Activated naive CD4-positive, alpha-beta T cell (primary cell): ENCODE measurements around the gene SRSF9.
A peak's percentile ranks its signal among the peaks of the same experiment; 100 is the strongest.
"Not testable (repeated sequence)": the region's sequence is repeated elsewhere in the genome, so short reads cannot be mapped to it uniquely, and the experiment has no call there.

Source experiments
- DNase-seq, 4 experiments: peaks; one replicate each; lab custom pipeline; 2025; lab: John Stamatoyannopoulos, UW

SRSF9 gene

DNA sequence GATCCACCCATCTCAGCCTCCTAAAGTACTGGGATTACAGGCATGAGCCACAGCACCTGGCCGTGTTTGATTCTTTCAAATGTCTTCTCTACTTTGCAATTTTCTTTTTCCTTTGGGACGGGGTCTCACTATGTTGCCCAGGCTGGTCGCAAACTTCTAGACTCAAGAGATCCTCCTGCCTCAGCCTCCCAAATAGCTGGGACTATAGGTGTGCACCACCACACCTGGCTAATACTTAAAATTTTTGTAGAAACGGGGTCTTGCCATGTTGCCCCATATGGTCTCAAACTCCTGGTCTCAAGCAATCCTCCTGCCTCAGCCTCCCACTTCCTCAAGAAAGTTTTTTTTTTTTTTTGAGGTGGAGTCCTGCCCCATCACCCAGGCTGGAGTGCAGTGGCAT is 21.6 kb downstream of the SRSF9 start:
- no peak for DNase-seq

DNA sequence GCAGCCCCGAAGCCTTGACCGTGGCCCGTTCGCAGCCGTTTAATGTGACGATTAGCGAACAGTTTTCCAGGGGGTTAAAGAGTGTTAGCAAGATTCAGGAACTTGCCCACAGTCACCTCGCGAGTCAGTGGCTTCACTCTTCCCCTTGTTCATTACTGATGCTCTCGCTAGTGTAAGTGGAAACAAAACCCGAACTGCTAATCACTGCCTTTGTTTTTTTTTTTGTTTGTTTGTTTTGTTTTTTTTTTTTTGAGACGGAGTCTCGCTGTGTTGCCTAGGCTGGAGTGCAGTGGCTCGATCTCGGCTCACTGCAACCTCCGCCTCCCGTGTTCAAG is 22.7 kb downstream of the SRSF9 start:
- DNase-seq, result not testable (repeated sequence)

DNA sequence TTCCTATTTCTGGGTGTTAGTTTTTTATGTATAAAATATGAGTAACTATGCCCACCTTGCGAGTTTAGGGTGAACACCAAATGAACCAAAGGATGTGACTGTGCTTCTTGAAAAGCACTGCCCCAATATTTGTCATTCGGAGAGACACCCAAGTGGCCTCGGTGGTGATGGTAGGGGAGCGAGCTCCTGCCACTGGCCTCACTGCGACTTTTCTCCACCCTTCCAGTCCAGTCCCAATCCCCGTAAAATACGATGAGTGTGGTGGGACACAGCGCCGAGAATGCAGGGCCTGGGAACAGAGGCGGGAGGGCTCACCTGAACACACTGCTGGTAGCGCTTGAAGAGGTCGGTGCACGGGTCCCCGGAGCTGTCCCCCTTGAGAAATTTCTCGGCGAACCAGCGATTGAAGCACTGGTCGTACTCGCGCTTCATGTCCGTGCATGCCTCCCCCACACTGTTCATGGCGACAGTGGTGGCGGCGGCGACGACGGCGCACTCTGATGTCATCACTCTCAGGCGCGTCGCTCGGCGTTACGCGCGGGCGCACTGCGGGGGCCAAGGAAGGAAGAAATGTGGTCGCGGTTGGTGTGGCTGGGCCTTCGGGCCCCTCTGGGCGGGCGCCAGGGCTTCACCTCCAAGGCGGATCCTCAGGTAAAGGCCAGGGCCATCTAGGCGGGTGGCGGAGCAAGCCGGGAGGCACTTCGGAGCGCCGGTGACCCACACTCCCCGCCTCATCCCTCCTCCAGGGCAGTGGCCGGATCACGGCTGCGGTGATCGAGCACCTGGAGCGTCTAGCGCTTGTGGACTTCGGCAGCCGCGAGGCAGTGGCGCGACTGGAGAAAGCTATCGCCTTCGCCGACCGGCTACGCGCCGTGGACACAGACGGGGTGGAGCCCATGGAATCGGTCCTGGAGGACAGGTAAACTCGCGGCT is 23.4 kb downstream of the SRSF9 start, which contains the start of the genes GATC and TRIAP1:
GATC (plus strand) TSS at position 534 of the 933 bp plus-strand sequence; CDS start at position 571, 37 bp downstream.
TRIAP1 (minus strand) TSS at position 474 of the 933 bp plus-strand sequence; CDS start at position 462, 12 bp downstream.
- peak; percentile 68 to 77 (median 72) for DNase-seq

DNA sequence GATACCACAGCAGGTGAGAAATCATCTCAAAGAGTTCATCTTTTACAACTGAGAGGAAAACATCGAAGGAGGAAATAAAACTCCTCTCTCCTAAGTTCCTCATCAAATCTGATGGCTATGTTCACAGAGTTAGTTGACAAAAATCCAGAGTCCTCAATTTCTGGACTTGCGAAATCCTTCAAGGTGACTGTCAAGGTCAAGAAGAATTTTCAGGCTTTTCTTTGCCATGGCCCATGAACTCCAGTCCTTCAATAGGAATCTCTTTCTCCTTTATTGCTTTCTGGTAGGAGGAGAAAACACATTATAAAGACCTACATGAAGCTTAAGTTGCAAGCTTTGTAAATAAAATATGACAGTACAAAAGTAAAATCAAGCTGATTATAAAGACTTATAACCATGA is 24.9 kb downstream of the SRSF9 start:
- no peak for DNase-seq

DNA sequence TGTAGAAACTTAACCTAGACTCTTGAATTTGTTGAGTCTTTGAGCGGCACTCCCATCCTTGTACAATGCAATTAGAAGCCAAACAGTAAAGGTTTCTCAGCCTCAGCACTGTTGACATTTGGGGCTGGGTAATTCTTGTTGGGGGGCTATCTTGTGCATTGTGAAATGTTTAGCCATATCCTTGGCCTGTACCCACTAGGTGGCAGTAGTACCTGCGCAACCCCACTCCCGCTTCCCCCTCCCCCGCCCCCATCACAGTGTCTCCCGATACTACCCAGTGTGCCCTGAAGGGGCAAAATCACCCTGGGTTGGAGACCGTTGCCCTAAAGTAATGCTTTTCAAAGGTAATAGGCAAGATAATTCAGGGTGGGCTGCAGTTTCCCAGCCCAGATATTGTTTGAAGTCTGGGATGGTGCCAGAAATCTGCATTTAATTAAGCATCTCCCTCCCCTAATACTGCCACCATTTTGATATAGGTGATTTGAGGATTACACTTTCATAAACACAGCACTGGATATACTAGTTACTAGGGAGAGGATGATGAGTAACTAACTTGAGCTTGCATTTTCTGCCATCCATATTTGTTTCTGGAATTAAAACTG is 29.8 kb downstream of the SRSF9 start:
- DNase-seq, result peak; percentile 34 to 68 (median 50)

DNA sequence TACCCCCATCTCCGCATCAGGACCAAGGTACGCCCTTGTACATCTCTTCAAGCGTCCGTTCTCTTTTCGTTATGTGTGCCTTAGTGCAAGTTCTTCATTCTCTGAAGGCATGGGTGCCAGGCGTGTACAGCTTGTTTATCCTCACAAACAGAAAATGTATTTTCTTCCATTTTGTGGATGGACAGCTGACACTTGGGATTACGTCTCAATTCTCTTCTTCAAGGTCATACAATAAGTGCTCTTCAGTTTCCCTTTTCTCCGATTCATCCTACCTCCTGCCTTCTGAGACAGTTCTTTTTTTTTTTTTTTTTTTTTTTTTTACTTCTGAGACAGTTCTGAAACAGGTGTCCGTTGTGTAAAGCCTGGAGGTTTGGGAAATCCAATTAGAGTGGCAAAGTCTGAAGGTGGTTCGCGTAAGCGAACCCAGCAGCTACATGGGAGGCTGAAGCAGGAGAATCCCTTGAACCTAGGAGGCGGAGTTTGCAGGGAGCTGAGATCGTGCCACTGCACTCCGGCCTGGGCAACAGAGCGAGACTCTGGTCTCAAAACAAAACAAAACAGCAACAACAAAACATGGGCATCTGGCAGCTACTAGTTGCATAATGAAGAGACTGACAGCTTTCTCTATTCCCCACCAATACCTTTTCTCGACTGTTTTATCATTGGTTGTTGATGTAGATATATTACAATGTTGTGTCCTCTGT is 30.9 kb downstream of the SRSF9 start:
- DNase-seq, result no peak

DNA sequence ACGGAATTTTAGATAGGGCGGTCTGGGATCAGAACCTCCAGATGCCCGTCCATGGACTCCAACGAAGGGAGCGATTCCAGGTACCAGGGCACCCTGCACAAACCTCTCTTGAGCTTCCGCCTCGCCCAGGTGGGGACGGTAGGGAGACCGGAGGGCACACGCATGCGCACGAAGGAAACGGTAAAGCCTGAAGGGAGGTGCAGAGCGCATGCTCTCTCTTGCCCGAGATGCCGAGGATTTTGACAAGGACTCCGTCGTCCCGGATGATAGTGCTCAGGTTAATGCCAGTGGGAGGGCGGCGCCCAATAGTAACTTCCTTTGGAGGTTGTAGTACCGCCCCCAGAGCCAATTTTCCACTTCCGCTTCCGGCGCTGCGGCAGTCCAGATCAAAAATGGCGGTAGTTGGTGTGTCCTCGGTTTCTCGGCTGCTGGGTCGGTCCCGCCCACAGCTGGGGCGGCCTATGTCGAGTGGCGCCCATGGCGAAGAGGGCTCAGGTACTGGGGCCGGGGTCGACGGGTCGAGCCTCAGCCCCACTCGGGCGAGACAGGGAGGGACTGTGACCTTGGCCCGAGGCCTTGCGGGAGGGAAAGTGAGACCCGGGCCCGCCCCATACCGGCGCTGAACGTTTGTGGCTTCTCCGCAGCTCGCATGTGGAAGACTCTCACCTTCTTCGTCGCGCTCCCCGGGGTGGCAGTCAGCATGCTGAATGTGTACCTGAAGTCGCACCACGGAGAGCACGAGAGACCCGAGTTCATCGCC is 31.6 kb downstream of the SRSF9 start, which contains the start of gene COX6A1:
COX6A1 (plus strand) TSS at position 379 of the 760 bp plus-strand sequence; CDS start at position 393, 14 bp downstream.
- peak; percentile 83 to 93 (median 88) for DNase-seq

DNA sequence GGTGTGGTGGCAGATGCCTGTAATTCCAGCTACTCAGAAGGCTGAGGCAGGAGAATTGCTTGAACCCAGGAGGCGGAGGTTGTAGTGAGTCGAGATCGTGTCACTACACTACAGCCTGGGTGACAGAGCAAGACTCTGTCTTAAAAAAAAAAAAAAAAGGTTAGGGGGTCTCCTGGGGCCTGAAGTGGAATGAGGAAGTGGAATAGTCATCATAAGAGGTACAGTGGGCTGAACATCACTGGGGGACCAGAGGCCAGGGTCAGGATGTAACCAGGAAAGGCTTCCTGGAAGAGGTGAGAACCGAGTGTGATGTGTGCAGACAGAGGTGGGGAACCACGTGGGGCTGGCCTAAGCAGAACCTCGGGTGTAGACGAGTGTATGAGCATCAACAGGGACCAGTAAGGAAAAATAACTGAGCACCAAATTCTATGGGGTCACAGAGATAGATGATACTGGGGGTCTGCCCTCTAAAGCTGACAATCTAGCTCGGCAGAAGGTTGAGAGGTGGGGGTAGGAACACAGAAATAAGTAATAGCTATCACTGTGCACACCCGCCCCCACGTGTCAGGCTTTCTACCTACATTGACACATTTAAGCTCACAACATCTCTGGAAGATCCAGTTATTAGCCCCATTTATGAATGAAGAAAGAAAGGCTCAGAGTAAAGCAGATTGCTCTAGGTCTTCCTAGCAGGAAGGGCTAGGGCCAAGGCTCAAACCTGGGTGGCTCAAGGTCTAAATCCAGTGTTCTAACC is 36.6 kb downstream of the SRSF9 start:
- no peak for DNase-seq

DNA sequence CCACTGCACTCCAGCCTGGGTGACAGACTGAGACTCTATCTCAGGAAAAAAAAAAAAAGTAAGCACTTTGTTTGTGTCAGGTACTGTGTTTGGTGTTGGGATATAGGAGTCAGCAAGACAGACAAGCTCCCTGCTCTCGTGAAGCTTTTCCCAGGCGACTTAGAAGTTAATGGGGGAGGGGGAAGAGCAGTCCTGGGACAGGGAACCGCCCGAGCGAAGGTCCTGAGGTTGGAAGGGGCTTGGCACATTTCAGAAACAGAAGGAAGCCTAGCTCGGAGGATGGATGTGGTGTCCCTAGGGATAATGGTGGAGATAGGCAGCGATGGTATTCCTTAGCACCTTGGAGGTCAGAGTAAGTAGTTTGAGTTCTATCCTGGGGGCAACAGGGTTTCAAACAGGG is 40.2 kb downstream of the SRSF9 start:
- no peak for DNase-seq

DNA sequence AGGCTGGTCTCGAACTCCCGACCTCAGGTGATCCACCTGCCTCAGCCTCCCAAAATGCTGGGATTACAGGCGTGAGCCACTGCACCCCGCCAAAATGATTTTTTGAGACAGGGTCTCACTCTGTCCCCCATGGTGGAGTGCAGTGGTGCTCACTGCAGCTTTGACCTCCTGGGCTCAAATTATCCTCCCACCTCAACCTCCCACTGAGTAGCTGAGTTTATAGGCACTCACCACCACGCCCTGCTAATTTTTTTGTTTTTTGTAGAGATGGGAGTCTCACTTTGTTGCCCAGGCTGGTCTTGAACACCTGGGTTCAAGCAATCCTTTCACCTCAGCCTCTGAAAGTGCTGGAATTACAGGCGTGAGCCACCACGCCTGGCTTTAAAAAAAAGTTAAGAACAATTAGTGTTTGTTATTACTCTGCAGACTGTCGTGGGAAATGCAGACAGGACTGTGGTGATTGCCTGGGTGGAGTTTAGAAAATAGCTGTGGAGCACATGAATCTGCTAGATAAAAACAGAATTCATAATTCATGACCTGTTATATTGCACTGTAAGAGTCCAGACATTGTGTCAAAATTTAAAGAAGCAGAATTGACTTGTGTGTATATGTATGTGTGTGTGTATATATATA is 40.8 kb downstream of the SRSF9 start:
- no peak for DNase-seq

DNA sequence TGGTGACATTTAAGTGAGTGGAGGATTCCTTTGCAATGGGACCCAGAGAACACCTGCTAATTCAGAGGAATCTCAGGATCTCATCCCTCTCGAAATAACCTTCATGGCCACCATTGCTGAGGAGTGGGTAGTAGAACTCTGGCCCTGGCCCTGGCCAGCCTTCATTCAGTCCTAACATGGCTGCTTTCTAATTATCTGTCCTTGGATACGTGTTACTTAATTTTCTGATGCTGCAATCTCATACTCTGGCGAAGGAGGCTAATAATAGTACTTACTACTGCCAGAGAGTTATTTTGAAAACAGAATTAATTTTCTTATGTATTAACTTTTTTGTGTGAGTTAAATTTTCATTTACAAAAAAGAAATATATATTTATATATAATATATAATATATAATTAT is 43.8 kb downstream of the SRSF9 start:
- no peak for DNase-seq

DNA sequence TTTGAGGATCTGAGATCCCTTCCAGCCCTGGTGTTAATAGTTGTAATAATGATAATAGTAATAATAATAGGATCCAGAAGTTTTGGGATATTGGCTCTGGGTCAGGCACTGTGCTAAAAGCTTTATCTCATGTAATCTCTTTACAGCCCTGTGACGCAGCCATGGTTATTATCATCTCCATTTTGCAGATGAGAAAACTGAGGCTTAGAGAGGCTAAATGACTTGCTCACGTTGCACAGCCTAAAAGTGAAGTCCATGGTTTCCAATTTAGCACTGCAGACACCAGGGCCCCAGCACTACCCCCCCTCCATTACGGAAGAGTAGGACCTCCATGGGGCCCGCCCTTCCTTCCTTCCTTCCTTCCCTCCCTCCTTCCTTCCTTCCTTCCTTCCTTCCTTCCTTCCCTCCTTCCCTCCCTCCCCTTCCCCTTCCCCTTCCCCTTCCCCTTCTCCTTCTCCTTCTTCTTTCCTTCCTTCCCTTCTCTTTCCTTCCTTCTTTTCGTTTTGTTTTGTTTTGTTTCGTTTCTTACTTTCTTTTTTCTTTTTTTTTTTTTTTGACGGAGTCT is 46.6 kb downstream of the SRSF9 start:
- DNase-seq, result no peak

DNA sequence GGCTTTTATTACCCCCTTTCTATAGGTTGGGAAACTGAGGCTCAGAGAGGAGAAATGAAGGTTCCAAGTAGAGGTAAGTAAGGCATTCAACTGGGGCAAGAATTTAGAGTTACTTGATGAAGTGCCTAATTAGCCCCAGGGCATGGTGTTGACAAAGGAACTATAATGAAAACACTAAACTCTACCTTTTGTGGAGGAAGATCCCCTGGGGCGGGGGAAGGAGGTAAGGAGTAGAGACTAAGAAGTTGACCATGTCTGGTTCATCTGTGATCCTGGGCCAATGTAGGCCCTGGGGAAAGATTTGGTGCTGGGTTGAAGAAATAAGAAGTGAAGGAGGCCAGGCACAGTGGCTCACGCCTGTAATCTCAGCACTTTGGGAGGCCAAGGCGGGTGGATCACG is 47.8 kb downstream of the SRSF9 start:
- DNase-seq, result no peak

DNA sequence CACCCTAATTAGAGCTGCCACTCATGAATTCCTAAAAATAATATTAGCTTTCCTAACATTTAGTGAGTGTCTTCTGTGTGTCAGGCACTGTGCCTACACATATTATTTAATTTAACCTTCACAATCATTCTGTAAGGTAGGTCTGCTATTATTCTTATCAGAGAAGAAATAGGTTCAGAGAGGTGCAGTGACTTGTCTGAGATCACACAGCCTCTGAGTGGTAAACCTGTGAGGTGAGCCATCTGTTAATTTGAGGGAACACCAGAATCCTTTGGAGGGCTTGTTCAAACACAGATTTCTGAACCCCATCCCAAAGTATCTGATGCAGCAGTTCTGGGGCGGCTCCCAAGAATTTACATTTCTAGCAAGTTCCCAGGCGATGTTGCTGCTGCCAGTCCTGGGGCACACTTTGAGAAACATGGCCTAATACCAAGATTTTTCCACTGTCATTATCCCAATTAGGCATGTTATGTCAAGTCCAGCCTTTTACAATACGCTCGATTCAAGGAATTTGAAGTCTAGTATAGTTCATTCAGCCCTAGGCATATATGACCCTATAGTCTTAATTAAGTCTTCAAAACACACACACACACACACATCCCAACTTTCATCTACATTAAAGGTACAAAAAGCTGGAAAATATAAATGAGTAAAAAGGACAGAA is 51.5 kb downstream of the SRSF9 start:
- no peak for DNase-seq

DNA sequence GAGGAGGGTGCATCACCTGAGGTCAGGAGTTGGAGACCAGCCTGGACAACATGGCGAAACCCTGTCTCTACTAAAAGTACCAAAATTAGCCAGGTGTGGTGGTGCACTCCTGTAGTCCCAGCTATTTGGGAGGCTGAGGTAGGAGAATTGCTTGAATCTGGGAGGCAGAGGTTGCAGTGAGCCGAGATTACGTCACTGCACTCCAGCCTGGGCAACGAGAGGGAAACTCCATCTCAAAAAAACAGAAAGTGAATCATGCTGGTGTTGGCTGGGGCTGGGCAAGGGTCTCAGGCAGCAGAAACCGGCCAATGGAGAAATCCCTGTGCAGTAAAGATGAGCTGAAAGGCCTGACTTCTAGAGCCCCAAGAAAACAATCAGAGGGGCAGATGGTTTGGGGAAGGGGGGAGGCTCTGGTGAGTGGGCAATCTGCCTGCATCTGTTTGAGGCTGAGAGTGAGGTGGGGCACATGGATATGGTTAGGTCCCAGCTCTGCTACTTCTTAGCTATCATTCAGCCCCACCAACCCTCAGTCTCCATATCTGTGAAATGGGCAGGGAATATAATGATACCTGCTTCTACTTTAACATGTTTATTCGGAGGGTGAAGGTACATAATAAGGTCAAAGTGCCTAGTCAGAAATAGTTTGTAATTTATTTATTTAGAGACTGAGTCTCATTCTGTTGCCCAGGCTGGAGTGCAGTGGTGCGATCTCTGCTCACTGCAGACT is 52.9 kb downstream of the SRSF9 start:
- no peak for DNase-seq

DNA sequence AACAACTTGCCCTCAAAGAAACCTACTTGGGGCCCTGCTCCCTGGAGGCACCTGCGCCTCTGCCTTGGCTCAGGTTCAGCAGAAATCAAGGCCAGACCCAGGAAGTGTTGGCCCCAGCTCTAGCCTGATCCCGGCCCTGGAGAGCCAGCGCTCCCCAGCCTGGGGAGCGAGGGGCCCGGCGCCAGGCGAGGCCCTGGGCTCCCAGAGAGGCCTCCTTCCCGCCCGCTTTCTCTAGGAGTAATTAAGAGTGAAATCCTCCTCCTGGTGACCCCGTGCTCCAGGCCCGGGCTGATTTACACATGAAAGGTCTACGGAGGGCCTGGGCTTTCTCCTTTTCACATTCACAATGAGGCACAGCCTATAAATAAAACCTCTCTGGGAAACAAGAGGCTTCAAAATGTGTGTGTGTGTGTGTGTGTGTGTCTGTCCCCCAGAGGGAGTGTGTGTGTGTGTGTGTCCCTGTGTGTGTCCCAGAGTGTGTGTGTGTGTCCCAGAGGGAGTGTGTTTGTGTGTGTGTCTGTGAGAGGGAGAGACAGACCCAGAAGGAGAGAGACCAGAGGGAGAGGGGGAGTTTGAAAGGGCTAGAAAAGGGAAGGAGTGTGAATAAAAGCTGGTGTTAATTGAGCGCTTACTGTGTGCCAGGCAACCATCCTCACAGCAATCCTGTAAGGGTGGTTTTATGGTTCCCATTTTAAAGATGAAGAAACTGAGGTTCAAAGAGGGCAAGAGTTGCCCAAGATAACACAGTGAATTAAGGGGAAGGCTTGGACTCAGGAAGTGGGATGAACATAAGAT is 55.5 kb downstream of the SRSF9 start:
- DNase-seq, result no peak

DNA sequence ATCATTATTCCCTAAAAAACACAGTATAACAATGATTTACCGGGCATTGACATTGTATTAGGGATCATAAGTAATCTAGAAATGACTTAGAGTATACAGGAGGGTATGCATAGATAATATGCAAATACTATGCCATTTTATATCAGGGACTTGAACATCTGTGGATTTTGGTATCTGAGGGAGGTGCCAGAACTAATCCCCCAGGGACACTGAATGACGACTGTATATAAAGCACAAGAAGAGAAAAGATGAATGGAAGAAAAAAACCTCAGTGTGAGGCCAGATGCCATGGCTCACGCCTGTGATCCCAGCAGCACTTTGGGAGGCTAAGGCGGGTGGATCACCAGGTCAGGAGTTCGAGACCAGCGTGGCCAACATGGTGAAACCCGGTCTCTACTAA is 57.1 kb downstream of the SRSF9 start:
- no peak for DNase-seq
